Testis (tissue), 3 donors: ENCODE data around the gene CHPF. TPM values are rescaled to one million over a fixed set of nuclear protein-coding genes. Genes with fewer than 3 reads are reported as not detected.

Experiments used
- DNase-seq: peaks from one replicate; pipeline ENCODE4 v3.0.0-alpha.2; 2019
- H3K27ac ChIP-seq, 2 donors: fragments of 200-600 bp; sonication (generic); one replicate each; pipeline ENCODE4 v1.5.1; 2019
- H3K27me3 ChIP-seq: fragments of 200-600 bp; sonication (generic); one replicate; pipeline ENCODE4 v1.5.1; 2019
- H3K36me3 ChIP-seq: fragments of 200-600 bp; sonication (generic); one replicate; pipeline ENCODE4 v1.5.1; 2017; ENCODE audit warnings: low read depth; ENCODE audit errors: missing control alignments
- H3K4me1 ChIP-seq: fragments of 200-600 bp; sonication (generic); one replicate; pipeline ENCODE4 v1.5.1; 2019
- H3K4me3 ChIP-seq, 2 donors: fragments of 200-600 bp; sonication (generic); one replicate each; pipeline ENCODE4 v1.5.1; 2017 to 2019
- H3K9me3 ChIP-seq: fragments of 200-600 bp; sonication (generic); one replicate; pipeline ENCODE4 v1.5.1; 2017
- POLR2A ChIP-seq: fragments of 450-650 bp; IDR thresholded peaks from one replicate; pipeline ENCODE4 v1.6.1; 2017; ENCODE audit warnings: antibody characterized with exemption, mild to moderate bottlenecking, moderate library complexity
- WGBS, 2 donors: methylation state at CpG; one replicate each; pipeline ENCODE4 v1.1.5; 2018; 5-methylcytosine and 5-hydroxymethylcytosine counted together
- intact Hi-C: fragments of 100-400 bp; cut with DNase I; formaldehyde crosslinking; loops from one replicate; pipeline ENCODE4 v1.15.1; 2023; ENCODE audit warnings: low total_unique reads
- polyA plus RNA-seq: library from polyadenylated mRNA; stranded (reverse); fragments of 350-450 nt; fragmentation: Illumina TruSeq; extraction: RNeasy Lipid Tissue Mini Kit (QIAGEN cat#74804); gene quantifications from one replicate; pipeline ENCODE4 v1.2.3, GENCODE V29; 2014; ENCODE audit warnings: low read depth, low replicate concordance; ENCODE audit not compliant: insufficient read depth
- total RNA-seq, 2 donors: library from RNA; depleted of rRNA; stranded (reverse); fragments of >200 nt; gene quantifications; one replicate each; pipeline ENCODE4 v1.2.3, GENCODE V29; 2016
- TF ChIP-seq, protein P1 (sequence below), 3 experiments: fragments of 450-650 bp in 2 of 3; fragments of 200-600 bp in 1 of 3; sonication (generic) in 1 of 3; IDR thresholded peaks; one replicate each; pipeline ENCODE4 v1.5.1; 2016 to 2019; ENCODE audit warnings: antibody characterized with exemption in 3 of 3, mild to moderate bottlenecking in 2 of 3, moderate library complexity in 1 of 3

The CHPF gene
- total and polyA plus RNA-seq, 3 donors from 2014 or later: 194 to 992 (median 796) TPM

- Histone ChIP-seq H3K27ac (peak overlapping the region; percentile 83 to 91), H3K9me3 (no peaks in the 10 kb centered on the region), H3K27me3 (no peaks in the 10 kb centered on the region), H3K4me1 (peaks cover 7% of the 10 kb centered on the region), H3K4me3 (peak overlapping the region; percentile 55 to 67), H3K36me3 (no peaks in the 10 kb centered on the region)
- DNase-seq: peak; percentile 70
- WGBS, 2 donors: 5 to 12% methylated on average over 16 to 54 of the region's 54 CpGs
- TF ChIP-seq, protein P1, sequence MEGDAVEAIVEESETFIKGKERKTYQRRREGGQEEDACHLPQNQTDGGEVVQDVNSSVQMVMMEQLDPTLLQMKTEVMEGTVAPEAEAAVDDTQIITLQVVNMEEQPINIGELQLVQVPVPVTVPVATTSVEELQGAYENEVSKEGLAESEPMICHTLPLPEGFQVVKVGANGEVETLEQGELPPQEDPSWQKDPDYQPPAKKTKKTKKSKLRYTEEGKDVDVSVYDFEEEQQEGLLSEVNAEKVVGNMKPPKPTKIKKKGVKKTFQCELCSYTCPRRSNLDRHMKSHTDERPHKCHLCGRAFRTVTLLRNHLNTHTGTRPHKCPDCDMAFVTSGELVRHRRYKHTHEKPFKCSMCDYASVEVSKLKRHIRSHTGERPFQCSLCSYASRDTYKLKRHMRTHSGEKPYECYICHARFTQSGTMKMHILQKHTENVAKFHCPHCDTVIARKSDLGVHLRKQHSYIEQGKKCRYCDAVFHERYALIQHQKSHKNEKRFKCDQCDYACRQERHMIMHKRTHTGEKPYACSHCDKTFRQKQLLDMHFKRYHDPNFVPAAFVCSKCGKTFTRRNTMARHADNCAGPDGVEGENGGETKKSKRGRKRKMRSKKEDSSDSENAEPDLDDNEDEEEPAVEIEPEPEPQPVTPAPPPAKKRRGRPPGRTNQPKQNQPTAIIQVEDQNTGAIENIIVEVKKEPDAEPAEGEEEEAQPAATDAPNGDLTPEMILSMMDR (IDR thresholded peaks at IDR 0.05): no peak
- no peak for TF ChIP-seq POLR2A
- intact Hi-C loops: no loop called here
These were observed 8.1 kb upstream of the CHPF start for GRCh38 chr2:219551441-219552381.

DNA sequence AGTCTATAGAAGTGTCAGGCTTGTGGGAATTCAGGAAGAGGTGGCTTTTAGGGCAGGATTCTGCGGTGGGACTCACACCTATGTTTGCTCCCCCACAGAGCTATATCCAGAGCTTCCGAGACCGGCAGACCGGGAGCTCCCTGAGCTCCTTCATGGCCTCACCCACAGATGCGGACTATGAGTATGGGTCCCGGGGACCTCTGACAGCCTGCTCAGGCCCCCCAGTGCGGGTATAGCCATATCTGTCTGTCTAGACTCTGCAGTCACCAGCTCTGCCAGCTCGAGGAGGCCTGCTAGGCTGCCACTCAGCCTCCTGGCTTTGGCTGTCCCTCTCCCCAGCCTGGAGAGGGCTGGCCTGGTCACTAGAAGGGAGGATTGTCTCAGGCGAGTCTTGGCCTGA, 6.0 kb upstream of the CHPF start:
- 88 to 100% methylated on average over 1 to 9 of the region's 9 CpGs for WGBS, 2 donors
- Histone ChIP-seq H3K27me3 (no peaks in the 10 kb centered on the region), H3K27ac (no peak overlapping the region), H3K4me3 (no peak overlapping the region), H3K36me3 (no peaks in the 10 kb centered on the region), H3K9me3 (no peaks in the 10 kb centered on the region), H3K4me1 (peaks cover 10% of the 10 kb centered on the region)
- DNase-seq: no peak
- intact Hi-C loops: no loop called here
- TF ChIP-seq, protein P1 (IDR thresholded peaks at IDR 0.05): no peak
- TF ChIP-seq POLR2A: no peak

DNA sequence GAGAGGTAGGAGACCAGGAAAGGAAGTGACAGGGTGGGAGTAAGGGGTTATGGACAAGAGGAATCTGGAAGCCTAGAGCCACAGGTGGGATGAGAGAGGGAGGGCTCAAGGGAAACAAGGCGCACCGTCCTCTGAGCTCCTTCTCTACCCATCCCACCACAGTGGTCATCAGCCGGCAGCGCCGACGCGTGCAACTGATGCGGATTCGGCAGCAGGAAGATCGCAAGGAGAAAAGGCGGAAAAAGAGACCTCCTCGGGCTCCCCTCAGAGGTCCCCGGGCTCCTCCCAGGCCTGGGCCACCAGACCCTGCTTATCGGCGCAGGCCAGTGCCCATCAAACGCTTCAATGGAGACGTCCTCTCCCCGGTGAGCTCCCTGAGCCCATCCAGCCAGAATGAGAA, 5.4 kb upstream of the CHPF start:
- Histone ChIP-seq H3K27me3 (no peaks in the 10 kb centered on the region), H3K36me3 (no peaks in the 10 kb centered on the region)
- 93% methylated on average over 13 to 18 of the region's 18 CpGs for WGBS, 2 donors

GRCh38 chr2:219547621-219548020, 4.0 kb upstream of the CHPF start:
- no peaks in the 10 kb centered on the region for H3K9me3 ChIP-seq
- H3K36me3 ChIP-seq: no peaks in the 10 kb centered on the region
- TF ChIP-seq, protein P1 (IDR thresholded peaks at IDR 0.05): no peak
- TF ChIP-seq POLR2A: no peak
- peaks cover 11% of the 10 kb centered on the region for H3K4me1 ChIP-seq
- intact Hi-C loops: no loop called here
- H3K27ac ChIP-seq: no peak overlapping the region
- no peak overlapping the region for H3K4me3 ChIP-seq
- no peaks in the 10 kb centered on the region for H3K27me3 ChIP-seq
- DNase-seq: no peak
- WGBS, 2 donors: 94 to 96% methylated on average over 10 to 26 of the region's 26 CpGs

More for the DNA sequence above, 5.4 kb upstream of the CHPF start:
- Histone ChIP-seq H3K9me3 (no peaks in the 10 kb centered on the region), H3K4me1 (peaks cover 16% of the 10 kb centered on the region), H3K27ac (no peak overlapping the region), H3K4me3 (no peak overlapping the region)
- TF ChIP-seq POLR2A: no peak
- TF ChIP-seq, protein P1 (IDR thresholded peaks at IDR 0.05): no peak
- no peak for DNase-seq
- intact Hi-C loops: no loop called here
